Parathyroid adenoma (tissue), 2 donors: ENCODE measurements around the gene SELENOI.

Source experiments
- H2AFZ ChIP-seq: fragments of 300-600 bp; sonication (generic); one replicate; pipeline ENCODE4 v1.7.0; 2017; ENCODE audit warnings: antibody characterized with exemption, mild to moderate bottlenecking
- H3K27ac ChIP-seq: fragments of 300-600 bp; sonication (generic); one replicate; pipeline ENCODE4 v1.7.0; 2017
- H3K27me3 ChIP-seq: fragments of 300-600 bp; sonication (generic); one replicate; pipeline ENCODE4 v1.7.0; 2017; ENCODE audit warnings: low read length; ENCODE audit not compliant: control insufficient read depth, insufficient read depth
- H3K36me3 ChIP-seq: fragments of 300-600 bp; sonication (generic); one replicate; pipeline ENCODE4 v1.7.0; 2017; ENCODE audit warnings: low read length; ENCODE audit not compliant: control insufficient read depth, insufficient read depth
- H3K4me1 ChIP-seq: fragments of 300-600 bp; sonication (generic); one replicate; pipeline ENCODE4 v1.7.0; 2017; ENCODE audit warnings: control low read depth
- H3K4me2 ChIP-seq: fragments of 300-600 bp; sonication (generic); one replicate; pipeline ENCODE4 v1.7.0; 2017; ENCODE audit warnings: low read length
- H3K4me3 ChIP-seq: fragments of 300-600 bp; sonication (generic); one replicate; pipeline ENCODE4 v1.7.0; 2017; ENCODE audit warnings: low read depth, low read length
- H3K79me2 ChIP-seq: fragments of 300-600 bp; sonication (generic); one replicate; pipeline ENCODE4 v1.7.0; 2017; ENCODE audit warnings: control low read depth
- H3K9ac ChIP-seq: fragments of 300-600 bp; sonication (generic); one replicate; pipeline ENCODE4 v1.7.0; 2017; ENCODE audit warnings: mild to moderate bottlenecking
- H3K9me3 ChIP-seq: fragments of 300-600 bp; sonication (generic); one replicate; pipeline ENCODE4 v1.7.0; 2017; ENCODE audit warnings: low read length; ENCODE audit not compliant: control insufficient read depth
- TF ChIP-seq, protein P1 (sequence below): fragments of 300-600 bp; sonication (generic); IDR thresholded peaks from one replicate; pipeline ENCODE4 v1.7.0; 2017; ENCODE audit warnings: antibody characterized with exemption, mild to moderate bottlenecking
- donor health status: primary hyperparathyroidism.

Gene SELENOI

GRCh38 chr2:26376799-26377198 lies 30.9 kb downstream of the SELENOI start:
- Histone ChIP-seq H3K4me1 (no peaks in the 10 kb centered on the region), H3K4me3 (no peak overlapping the region), H3K27ac (no peak overlapping the region), H3K36me3 (no peaks in the 10 kb centered on the region), H3K79me2 (no peaks in the 10 kb centered on the region), H3K4me2 (no peak overlapping the region), H2AFZ (no peak overlapping the region), H3K27me3 (no peaks in the 10 kb centered on the region), H3K9me3 (no peaks in the 10 kb centered on the region), H3K9ac (no peak overlapping the region)
- TF ChIP-seq, protein P1, sequence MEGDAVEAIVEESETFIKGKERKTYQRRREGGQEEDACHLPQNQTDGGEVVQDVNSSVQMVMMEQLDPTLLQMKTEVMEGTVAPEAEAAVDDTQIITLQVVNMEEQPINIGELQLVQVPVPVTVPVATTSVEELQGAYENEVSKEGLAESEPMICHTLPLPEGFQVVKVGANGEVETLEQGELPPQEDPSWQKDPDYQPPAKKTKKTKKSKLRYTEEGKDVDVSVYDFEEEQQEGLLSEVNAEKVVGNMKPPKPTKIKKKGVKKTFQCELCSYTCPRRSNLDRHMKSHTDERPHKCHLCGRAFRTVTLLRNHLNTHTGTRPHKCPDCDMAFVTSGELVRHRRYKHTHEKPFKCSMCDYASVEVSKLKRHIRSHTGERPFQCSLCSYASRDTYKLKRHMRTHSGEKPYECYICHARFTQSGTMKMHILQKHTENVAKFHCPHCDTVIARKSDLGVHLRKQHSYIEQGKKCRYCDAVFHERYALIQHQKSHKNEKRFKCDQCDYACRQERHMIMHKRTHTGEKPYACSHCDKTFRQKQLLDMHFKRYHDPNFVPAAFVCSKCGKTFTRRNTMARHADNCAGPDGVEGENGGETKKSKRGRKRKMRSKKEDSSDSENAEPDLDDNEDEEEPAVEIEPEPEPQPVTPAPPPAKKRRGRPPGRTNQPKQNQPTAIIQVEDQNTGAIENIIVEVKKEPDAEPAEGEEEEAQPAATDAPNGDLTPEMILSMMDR: no peak

DNA sequence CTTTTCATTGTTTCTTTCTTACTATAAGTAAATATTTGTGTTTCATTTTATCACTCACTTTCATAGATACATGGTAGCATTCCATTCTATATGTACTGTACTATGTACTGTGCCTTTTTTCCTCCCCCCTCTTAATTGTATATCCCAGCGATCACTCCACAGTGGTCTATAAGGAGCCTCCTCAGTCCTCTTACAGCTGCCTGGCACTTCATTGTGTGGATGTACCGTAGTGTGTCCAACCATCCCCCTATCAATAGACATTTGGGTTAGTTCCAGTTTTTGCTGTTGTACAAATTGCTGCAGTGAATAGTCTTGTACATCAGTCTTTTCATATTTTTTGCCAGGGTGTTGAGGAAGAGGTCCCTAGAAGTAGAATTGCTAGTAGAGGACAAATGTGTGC lies 34.3 kb downstream of the SELENOI start:
- Histone ChIP-seq H3K27me3 (no peaks in the 10 kb centered on the region), H3K27ac (no peak overlapping the region), H3K36me3 (no peaks in the 10 kb centered on the region), H3K4me1 (no peaks in the 10 kb centered on the region), H3K9me3 (no peaks in the 10 kb centered on the region), H3K79me2 (no peaks in the 10 kb centered on the region), H3K4me2 (no peak overlapping the region), H3K4me3 (no peak overlapping the region), H3K9ac (no peak overlapping the region), H2AFZ (no peak overlapping the region)
- TF ChIP-seq, protein P1: no peak

DNA sequence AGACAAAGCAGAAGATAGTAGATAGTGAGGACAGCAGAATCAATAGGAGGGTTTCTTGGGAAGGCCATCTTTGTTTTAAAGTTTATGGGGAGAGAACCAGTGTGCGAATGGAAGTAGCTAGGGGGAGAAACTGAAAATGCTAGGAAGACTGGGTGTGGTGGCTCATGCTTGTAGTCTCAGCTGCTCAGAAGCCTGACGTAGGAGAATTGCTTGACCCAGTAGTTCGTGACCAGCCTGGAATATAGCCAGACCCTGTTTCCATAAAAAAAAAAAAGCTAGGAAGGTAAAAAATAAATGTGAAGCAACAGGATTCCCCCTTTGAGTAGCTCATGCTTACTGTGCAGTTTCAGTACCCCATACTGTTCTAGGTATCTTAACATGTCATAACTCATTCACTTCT lies 36.6 kb downstream of the SELENOI start:
- TF ChIP-seq, protein P1: no peak
- no peaks in the 10 kb centered on the region for H3K4me1 ChIP-seq
- H3K36me3 ChIP-seq: no peaks in the 10 kb centered on the region
- H3K27me3 ChIP-seq: no peaks in the 10 kb centered on the region
- no peak overlapping the region for H3K4me2 ChIP-seq
- H3K9me3 ChIP-seq: no peaks in the 10 kb centered on the region
- H3K79me2 ChIP-seq: no peaks in the 10 kb centered on the region
- no peak overlapping the region for H2AFZ ChIP-seq
- H3K4me3 ChIP-seq: no peak overlapping the region
- no peak overlapping the region for H3K9ac ChIP-seq
- no peak overlapping the region for H3K27ac ChIP-seq

DNA sequence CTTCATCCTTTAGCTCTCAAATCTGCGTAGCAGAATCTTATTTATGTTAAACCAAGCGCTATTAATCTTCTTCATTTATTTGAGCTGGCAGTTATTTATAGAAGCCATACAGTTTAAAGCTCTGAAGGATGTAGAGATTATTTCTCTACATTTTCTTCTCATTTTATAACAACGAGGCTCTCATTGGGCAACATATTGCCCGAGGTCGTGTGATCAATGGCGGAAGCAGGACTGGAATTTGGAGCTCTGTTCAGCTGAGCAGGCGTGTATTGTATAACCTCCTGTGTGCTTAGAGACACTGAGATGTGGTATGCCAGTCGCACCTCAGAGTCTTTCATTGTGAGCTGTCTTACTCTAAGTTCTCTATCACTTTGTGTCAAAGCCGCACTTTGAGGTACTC lies 38.2 kb downstream of the SELENOI start:
- H3K27ac ChIP-seq: no peak overlapping the region
- H3K79me2 ChIP-seq: no peaks in the 10 kb centered on the region
- no peaks in the 10 kb centered on the region for H3K9me3 ChIP-seq
- H3K4me1 ChIP-seq: no peaks in the 10 kb centered on the region
- H3K4me3 ChIP-seq: no peak overlapping the region
- H3K4me2 ChIP-seq: no peak overlapping the region
- H3K36me3 ChIP-seq: no peaks in the 10 kb centered on the region
- H3K9ac ChIP-seq: no peak overlapping the region
- H2AFZ ChIP-seq: no peak overlapping the region
- H3K27me3 ChIP-seq: no peaks in the 10 kb centered on the region
- TF ChIP-seq, protein P1: no peak

- H3K9me3 ChIP-seq: no peaks in the 10 kb centered on the region
- no peaks in the 10 kb centered on the region for H3K79me2 ChIP-seq
- no peak overlapping the region for H3K4me3 ChIP-seq
- no peaks in the 10 kb centered on the region for H3K36me3 ChIP-seq
- no peaks in the 10 kb centered on the region for H3K4me1 ChIP-seq
- H3K4me2 ChIP-seq: no peak overlapping the region
- no peak overlapping the region for H2AFZ ChIP-seq
- TF ChIP-seq, protein P1: no peak
- H3K9ac ChIP-seq: no peak overlapping the region
- no peaks in the 10 kb centered on the region for H3K27me3 ChIP-seq
- H3K27ac ChIP-seq: no peak overlapping the region
Observed at GRCh38 chr2:26384597-26384996, 38.7 kb downstream of the SELENOI start.
